Ascending aorta (tissue), 2 donors: ENCODE measurements around the gene ERVK3-1. TPM values are rescaled to one million over a fixed set of nuclear protein-coding genes. Genes with fewer than 3 reads are reported as not detected.

ENCODE experiments used
- DNase-seq, 2 donors: peaks; one replicate each; pipeline ENCODE4 v3.0.0-alpha.2; 2019; ENCODE audit warnings: low spot score in 2 of 2
- H3K27ac ChIP-seq, 2 donors: fragments of 200-600 bp; sonication (generic); one replicate each; pipeline ENCODE4 v1.5.1; 2016 to 2017; ENCODE audit warnings: mild to moderate bottlenecking in 1 of 2
- H3K27me3 ChIP-seq: fragments of 200-600 bp; sonication (generic); one replicate; pipeline ENCODE4 v1.5.1; 2017
- H3K36me3 ChIP-seq, 2 donors: fragments of 200-600 bp; sonication (generic); one replicate each; pipeline ENCODE4 v1.5.1; 2016
- H3K4me1 ChIP-seq, 2 donors: fragments of 200-600 bp; sonication (generic); one replicate each; pipeline ENCODE4 v1.5.1; 2016 to 2017; ENCODE audit warnings: mild to moderate bottlenecking in 1 of 2
- H3K4me3 ChIP-seq, 2 donors: fragments of 200-600 bp; sonication (generic); one replicate each; pipeline ENCODE4 v1.5.1; 2016 to 2017; ENCODE audit warnings: mild to moderate bottlenecking in 1 of 2
- H3K9me3 ChIP-seq, 2 donors: fragments of 200-600 bp; sonication (generic); one replicate each; pipeline ENCODE4 v1.5.1; 2016
- intact Hi-C: fragments of 100-400 bp; cut with DNase I; formaldehyde crosslinking; loops from one replicate; pipeline ENCODE4 v1.15.1; 2023
- total RNA-seq: library from RNA; depleted of rRNA; stranded (reverse); fragments of >200 nt; gene quantifications from one replicate; pipeline ENCODE4 v1.1.0, GENCODE V29; 2016
- TF ChIP-seq, protein P1 (sequence below), 3 experiments: fragments of 200-600 bp in 2 of 3; fragments of 450-650 bp in 1 of 3; sonication (generic) in 2 of 3; IDR thresholded peaks; one replicate each; pipeline ENCODE4 v1.5.1; 2016 to 2019; ENCODE audit warnings: antibody characterized with exemption in 3 of 3, mild to moderate bottlenecking in 1 of 3, moderate library complexity in 1 of 3

ERVK3-1 gene
- total RNA-seq, 1 donor from 2014 or later: 35.0 TPM

DNA sequence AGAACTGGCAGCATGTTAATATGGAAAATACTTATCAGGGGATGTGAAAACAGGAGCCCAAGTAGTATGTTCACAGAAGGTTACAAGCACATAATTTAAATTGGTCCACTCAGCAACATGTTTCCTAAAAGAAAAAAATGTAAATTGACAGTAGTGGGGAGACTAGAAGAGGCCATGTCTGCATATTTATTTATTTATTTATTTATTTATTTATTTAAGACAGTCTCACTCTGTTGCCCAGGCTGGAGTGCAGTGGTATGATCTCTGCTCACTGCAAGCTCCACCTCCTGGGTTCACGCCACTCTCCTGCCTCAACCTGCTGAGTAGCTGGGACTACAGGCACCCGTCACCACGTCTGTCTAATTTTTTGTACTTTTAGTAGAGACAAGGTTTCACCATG lies 40.1 kb upstream of the ERVK3-1 start:
- Histone ChIP-seq H3K36me3 (peaks cover 66 to 67% of the 10 kb centered on the region in 2 donors), H3K4me3 (no peak overlapping the region), H3K27ac (no peak overlapping the region), H3K9me3 (peaks cover 99 to 100% of the 10 kb centered on the region in 2 donors), H3K4me1 (no peaks in the 10 kb centered on the region), H3K27me3 (no peaks in the 10 kb centered on the region)
- TF ChIP-seq, protein P1, sequence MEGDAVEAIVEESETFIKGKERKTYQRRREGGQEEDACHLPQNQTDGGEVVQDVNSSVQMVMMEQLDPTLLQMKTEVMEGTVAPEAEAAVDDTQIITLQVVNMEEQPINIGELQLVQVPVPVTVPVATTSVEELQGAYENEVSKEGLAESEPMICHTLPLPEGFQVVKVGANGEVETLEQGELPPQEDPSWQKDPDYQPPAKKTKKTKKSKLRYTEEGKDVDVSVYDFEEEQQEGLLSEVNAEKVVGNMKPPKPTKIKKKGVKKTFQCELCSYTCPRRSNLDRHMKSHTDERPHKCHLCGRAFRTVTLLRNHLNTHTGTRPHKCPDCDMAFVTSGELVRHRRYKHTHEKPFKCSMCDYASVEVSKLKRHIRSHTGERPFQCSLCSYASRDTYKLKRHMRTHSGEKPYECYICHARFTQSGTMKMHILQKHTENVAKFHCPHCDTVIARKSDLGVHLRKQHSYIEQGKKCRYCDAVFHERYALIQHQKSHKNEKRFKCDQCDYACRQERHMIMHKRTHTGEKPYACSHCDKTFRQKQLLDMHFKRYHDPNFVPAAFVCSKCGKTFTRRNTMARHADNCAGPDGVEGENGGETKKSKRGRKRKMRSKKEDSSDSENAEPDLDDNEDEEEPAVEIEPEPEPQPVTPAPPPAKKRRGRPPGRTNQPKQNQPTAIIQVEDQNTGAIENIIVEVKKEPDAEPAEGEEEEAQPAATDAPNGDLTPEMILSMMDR (IDR thresholded peaks at IDR 0.05): no peak
- intact Hi-C loops: no loop called here
- DNase-seq: no peak

DNA sequence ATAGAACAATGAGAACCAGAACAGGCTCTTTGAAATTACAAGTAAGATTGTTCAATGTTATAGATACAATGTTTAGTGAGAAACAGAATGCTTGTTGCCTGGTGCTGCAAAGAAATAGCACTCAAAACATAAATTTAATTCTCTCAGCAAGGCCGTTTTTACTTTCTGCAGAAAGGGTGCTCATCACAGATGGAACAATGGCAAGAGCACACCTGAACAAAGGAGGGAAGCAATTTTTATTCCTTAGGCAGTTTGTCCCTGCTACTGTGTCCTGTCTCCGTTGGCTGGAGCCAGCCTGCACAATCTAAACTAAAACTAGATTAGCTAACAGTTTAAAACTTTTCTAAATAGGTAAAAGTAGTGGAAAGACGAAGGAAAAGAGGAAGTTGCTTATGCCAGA lies 36.8 kb upstream of the ERVK3-1 start:
- intact Hi-C loops: no loop called here
- Histone ChIP-seq H3K4me1 (no peaks in the 10 kb centered on the region), H3K27me3 (no peaks in the 10 kb centered on the region), H3K27ac (no peak overlapping the region), H3K36me3 (peaks cover 57 to 62% of the 10 kb centered on the region in 2 donors), H3K9me3 (peaks cover 95 to 99% of the 10 kb centered on the region in 2 donors), H3K4me3 (no peak overlapping the region)
- no peak for DNase-seq
- TF ChIP-seq, protein P1 (IDR thresholded peaks at IDR 0.05): no peak

DNA sequence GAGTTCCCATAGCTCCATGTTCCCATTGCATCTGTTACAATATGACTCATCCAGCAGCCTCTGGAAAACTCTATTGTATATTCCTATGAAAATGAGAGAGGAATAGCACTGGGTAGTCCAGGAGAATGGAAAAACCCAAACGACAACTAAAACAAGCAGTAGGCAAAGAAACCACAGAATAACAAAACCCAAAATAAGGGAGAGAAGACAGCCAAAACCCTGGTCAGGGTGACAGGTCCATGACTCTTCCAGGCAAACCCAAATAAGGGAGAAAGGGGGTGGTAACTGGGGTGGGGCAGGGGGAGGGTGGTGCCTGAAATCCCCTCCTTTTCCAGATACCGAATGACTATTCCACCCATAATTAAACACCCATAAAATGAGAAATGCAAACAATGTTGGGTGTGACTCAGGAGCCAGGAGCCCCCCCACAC lies 30.4 kb upstream of the ERVK3-1 start:
- Histone ChIP-seq H3K36me3 (peaks cover 23 to 49% of the 10 kb centered on the region in 2 donors), H3K27ac (no peak overlapping the region), H3K4me3 (no peak overlapping the region), H3K27me3 (no peaks in the 10 kb centered on the region), H3K4me1 (no peaks in the 10 kb centered on the region), H3K9me3 (peaks cover 43 to 73% of the 10 kb centered on the region in 2 donors)
- intact Hi-C loops: no loop called here
- TF ChIP-seq, protein P1 (IDR thresholded peaks at IDR 0.05): no peak
- no peak for DNase-seq

DNA sequence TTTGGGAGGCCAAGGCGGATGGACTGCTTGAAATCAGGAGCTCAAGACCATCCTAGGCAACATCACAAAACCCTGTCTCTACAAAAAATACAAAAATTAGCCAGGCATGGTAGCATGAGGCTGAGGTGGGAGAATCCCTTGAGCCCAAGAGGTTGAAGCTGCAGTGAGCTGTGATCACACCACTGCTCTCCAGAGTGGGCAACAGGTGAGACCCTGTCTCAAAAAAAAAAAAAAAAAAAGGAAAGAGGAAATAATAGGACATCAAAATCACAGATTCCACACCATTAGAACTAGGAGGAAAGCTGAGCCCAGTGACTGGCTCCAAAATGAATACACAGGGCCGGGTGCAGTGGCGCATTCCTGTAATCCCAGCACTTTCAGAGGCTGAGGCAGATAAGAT lies 29.6 kb upstream of the ERVK3-1 start:
- peak overlapping the region in 1 of 2 donors; percentile 19 for H3K4me3 ChIP-seq
- H3K4me1 ChIP-seq: no peaks in the 10 kb centered on the region
- peaks cover 35 to 70% of the 10 kb centered on the region in 2 donors for H3K9me3 ChIP-seq
- H3K36me3 ChIP-seq: peaks cover 23 to 46% of the 10 kb centered on the region in 2 donors
- H3K27me3 ChIP-seq: no peaks in the 10 kb centered on the region
- H3K27ac ChIP-seq: no peak overlapping the region
- no peak for DNase-seq
- intact Hi-C loops: no loop called here
- TF ChIP-seq, protein P1 (IDR thresholded peaks at IDR 0.05): no peak

DNA sequence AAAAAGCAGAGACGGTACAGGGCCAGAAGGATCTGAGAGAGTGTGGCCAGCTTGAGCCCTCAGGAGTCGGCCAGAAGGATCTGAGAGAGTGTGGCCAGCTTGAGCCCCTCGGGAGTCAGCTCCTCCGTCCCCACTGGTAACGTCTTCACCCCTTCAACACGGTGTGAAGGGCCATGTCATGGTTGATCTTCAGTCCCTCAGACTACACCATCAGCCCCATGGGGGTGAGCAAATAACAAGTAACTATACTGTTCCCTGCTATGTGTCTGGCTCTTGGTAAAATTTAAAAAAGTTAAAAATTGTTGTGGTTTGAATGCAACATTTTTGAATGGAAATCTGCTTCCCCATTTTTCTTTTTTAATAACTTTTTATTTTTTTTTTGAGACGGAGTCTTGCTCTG lies 28.0 kb upstream of the ERVK3-1 start:
- no peaks in the 10 kb centered on the region for H3K4me1 ChIP-seq
- peaks cover 11 to 29% of the 10 kb centered on the region in 2 donors for H3K36me3 ChIP-seq
- peak overlapping the region in 1 of 2 donors; percentile 96 for H3K4me3 ChIP-seq
- DNase-seq: no peak
- no peak overlapping the region for H3K27ac ChIP-seq
- H3K27me3 ChIP-seq: no peaks in the 10 kb centered on the region
- TF ChIP-seq, protein P1 (IDR thresholded peaks at IDR 0.05): no peak
- intact Hi-C loops: no loop called here
- peaks cover 23 to 68% of the 10 kb centered on the region in 2 donors for H3K9me3 ChIP-seq
